Smooth muscle cell (in vitro differentiated cells): ENCODE data around the gene ADIRF. TPM values are rescaled to one million over a fixed set of nuclear protein-coding genes. Genes with fewer than 3 reads are reported as not detected.
"Not testable (repeated sequence)": the region's sequence is repeated elsewhere in the genome, so short reads cannot be mapped to it uniquely, and the experiment has no call there.

Experiments used
- DNase-seq: peaks from one replicate; lab custom pipeline; 2025; ENCODE audit not compliant: unreplicated experiment; lab: John Stamatoyannopoulos, UW
- H2AFZ ChIP-seq: fragments of 200-600 bp; sonication (generic); 2 replicates; pipeline ENCODE4 v1.6.0; 2016; ENCODE audit warnings: antibody characterized with exemption, low read depth, mild to moderate bottlenecking
- H3F3A ChIP-seq: fragments of 200-600 bp; sonication (generic); 2 replicates; pipeline ENCODE4 v1.6.0; 2017; ENCODE audit warnings: antibody characterized with exemption, low read depth
- H3K27ac ChIP-seq: fragments of 200-600 bp; sonication (generic); 2 replicates; pipeline ENCODE4 v1.5.1; 2016; ENCODE audit warnings: low read depth, mild to moderate bottlenecking
- H3K27me3 ChIP-seq: fragments of 200-600 bp; sonication (generic); 2 replicates; pipeline ENCODE4 v1.6.1; 2016; ENCODE audit warnings: low read depth, mild to moderate bottlenecking
- H3K36me3 ChIP-seq: fragments of 200-600 bp; sonication (generic); 2 replicates; pipeline ENCODE4 v1.5.1; 2016; ENCODE audit warnings: low read depth
- H3K4me1 ChIP-seq: fragments of 200-600 bp; sonication (generic); 2 replicates; pipeline ENCODE4 v1.5.1; 2016; ENCODE audit warnings: low read depth
- H3K4me2 ChIP-seq: fragments of 200-600 bp; sonication (generic); 2 replicates; pipeline ENCODE4 v1.6.0; 2016; ENCODE audit warnings: mild to moderate bottlenecking
- H3K4me3 ChIP-seq: fragments of 200-600 bp; sonication (generic); 2 replicates; pipeline ENCODE4 v1.5.1; 2016; ENCODE audit warnings: mild to moderate bottlenecking
- H3K79me2 ChIP-seq: fragments of 200-600 bp; sonication (generic); 2 replicates; pipeline ENCODE4 v1.6.0; 2016; ENCODE audit warnings: low read depth, mild to moderate bottlenecking
- H3K9ac ChIP-seq: fragments of 200-600 bp; sonication (generic); 2 replicates; pipeline ENCODE4 v1.6.0; 2016; ENCODE audit warnings: low read depth
- H3K9me3 ChIP-seq: fragments of 200-600 bp; sonication (generic); replicated peaks from 2 replicates; pipeline ENCODE4 v1.5.1; 2016; ENCODE audit warnings: low read depth
- H4K20me1 ChIP-seq: fragments of 200-600 bp; sonication (generic); 2 replicates; pipeline ENCODE4 v1.6.0; 2016; ENCODE audit warnings: low read depth
- CTCF ChIP-seq: fragments of 200-600 bp; sonication (generic); IDR thresholded peaks from 2 replicates; pipeline ENCODE4 v1.5.1; 2017; ENCODE audit warnings: borderline replicate concordance, mild to moderate bottlenecking, antibody characterized with exemption; ENCODE audit not compliant: insufficient read depth, poor library complexity, severe bottlenecking
- WGBS: methylation state at CpG from one replicate; pipeline ENCODE4 v1.1.7; 2016; ENCODE audit warnings: low lambda C conversion rate; 5-methylcytosine and 5-hydroxymethylcytosine counted together
- polyA plus RNA-seq: library from polyadenylated mRNA; unstranded; fragments of >200 nt; fragmentation: Nextera tagmentation; extraction: Ambion mirVana; gene quantifications from 2 replicates; pipeline ENCODE4 v1.2.1, GENCODE V29; 2016
- total RNA-seq: library from RNA; depleted of rRNA; stranded (reverse); fragments of >200 nt; gene quantifications from 2 replicates; pipeline ENCODE4 v1.2.3, GENCODE V29; 2014

Gene ADIRF
- total and polyA plus RNA-seq, 2 experiments from 2014 or later = 0.99 TPM; not detected in 1

GRCh38 chr10:86951184-86951761 lies 17.0 kb upstream of the ADIRF start:
- no peaks in the 10 kb centered on the region for H3K36me3 ChIP-seq
- TF ChIP-seq CTCF = no peak
- H3K4me1 ChIP-seq = peaks cover 25% of the 10 kb centered on the region
- no peaks in the 10 kb centered on the region for H3K9me3 ChIP-seq
- no peaks in the 10 kb centered on the region for H4K20me1 ChIP-seq
- H3K27ac ChIP-seq = no peak overlapping the region
- DNase-seq = no peak
- no peaks in the 10 kb centered on the region for H3K27me3 ChIP-seq
- H3K9ac ChIP-seq = no peak overlapping the region
- H3F3A ChIP-seq = no peaks in the 10 kb centered on the region
- no peak overlapping the region for H2AFZ ChIP-seq
- H3K4me2 ChIP-seq = no peak overlapping the region
- no peaks in the 10 kb centered on the region for H3K79me2 ChIP-seq
- no peak overlapping the region for H3K4me3 ChIP-seq

- WGBS = 98% methylated on average over 7 of the region's 7 CpGs
- no peak for DNase-seq
- TF ChIP-seq CTCF = no peak
Measured at GRCh38 chr10:86952106-86952505, 16.2 kb upstream of the ADIRF start.

GRCh38 chr10:86952697-86953096 lies 15.6 kb upstream of the ADIRF start:
- H2AFZ ChIP-seq = not testable (repeated sequence)

More at GRCh38 chr10:86952106-86952505, 16.2 kb upstream of the ADIRF start:
- Histone ChIP-seq H3K4me1 (peaks cover 25% of the 10 kb centered on the region), H3K36me3 (no peaks in the 10 kb centered on the region), H3F3A (no peaks in the 10 kb centered on the region), H3K9me3 (no peaks in the 10 kb centered on the region), H3K27me3 (no peaks in the 10 kb centered on the region), H3K9ac (no peak overlapping the region), H3K79me2 (no peaks in the 10 kb centered on the region), H3K27ac (no peak overlapping the region), H3K4me3 (no peak overlapping the region), H2AFZ (no peak overlapping the region), H4K20me1 (no peaks in the 10 kb centered on the region), H3K4me2 (no peak overlapping the region)

GRCh38 chr10:86953747-86954680 lies 14.3 kb upstream of the ADIRF start:
- H2AFZ ChIP-seq = peak overlapping the region; percentile 82
- no peak for TF ChIP-seq CTCF
- no peaks in the 10 kb centered on the region for H3F3A ChIP-seq
- no peak overlapping the region for H3K9ac ChIP-seq
- H3K4me2 ChIP-seq = peak overlapping the region; percentile 74
- H3K36me3 ChIP-seq = no peaks in the 10 kb centered on the region
- H4K20me1 ChIP-seq = no peaks in the 10 kb centered on the region
- H3K79me2 ChIP-seq = no peaks in the 10 kb centered on the region
- H3K9me3 ChIP-seq = no peaks in the 10 kb centered on the region
- WGBS = 38% methylated on average over 15 of the region's 15 CpGs
- peaks cover 26% of the 10 kb centered on the region for H3K4me1 ChIP-seq
- no peak overlapping the region for H3K4me3 ChIP-seq
- peak; percentile 23 for DNase-seq
- H3K27me3 ChIP-seq = no peaks in the 10 kb centered on the region
- peak overlapping the region; percentile 51 for H3K27ac ChIP-seq

More at GRCh38 chr10:86952697-86953096, 15.6 kb upstream of the ADIRF start:
- not testable (repeated sequence) for H4K20me1 ChIP-seq, H3K27ac ChIP-seq, H3K9ac ChIP-seq, H3K9me3 ChIP-seq, DNase-seq, H3K4me3 ChIP-seq, H3K36me3 ChIP-seq, H3K79me2 ChIP-seq, H3F3A ChIP-seq, H3K27me3 ChIP-seq, H3K4me2 ChIP-seq
- 98% methylated on average over 10 of the region's 10 CpGs for whole genome bisulfite sequencing
- peaks cover 25% of the 10 kb centered on the region for H3K4me1 ChIP-seq
